K562 (cell line): Measurements from ENCODE around the gene SNX33. TPM values are rescaled to one million over a fixed set of nuclear protein-coding genes. Genes with fewer than 3 reads are reported as not detected.

Experiments used
- ATAC-seq: fragments of 200-7000 bp; cut with Tn5 transposase; 3 replicates; pipeline ENCODE4 v1.9.1; 2020; ENCODE audit warnings: moderate library complexity
- BruUV-seq: library from RNA; stranded (reverse); fragments of 400-500 nt; replicated peaks from 2 replicates; lab custom pipeline; 2021; lab: Mats Ljungman, UMichigan
- CTCF ChIA-PET: fragments of 300-600 bp; formaldehyde crosslinking; extraction: SDS; loops from one replicate; lab custom pipeline; 2021; ENCODE audit warnings: low intra/inter-chr PET ratio; lab: Yijun Ruan, JAX
- POLR2A ChIA-PET: fragments of 300-600, 350-650 bp; sonication (Branson Sonifier 250); formaldehyde crosslinking; extraction: SDS; loops from one replicate; lab custom pipeline; 2021; ENCODE audit warnings: antibody characterized with exemption, inconsistent platforms; lab: Yijun Ruan, JAX
- DNase-seq, 4 experiments: peaks; one replicate each; pipeline versions ENCODE4 v3.0.0 to v3.0.0-alpha.2; 2011 to 2018; ENCODE audit warnings: low spot score in 3 of 4, mixed read lengths in 3 of 4; ENCODE audit errors: extremely low read depth in 1 of 4
- FAIRE-seq: peaks from 2 replicates; lab custom pipeline; 2011; peaks lifted over from hg19 to GRCh38; lab: Jason Lieb, UNC
- H2AFZ ChIP-seq: 2 replicates; pipeline ENCODE4 v1.6.0; 2011; ENCODE audit warnings: low read depth, low read length, control low read depth, inconsistent platforms
- H3K27ac ChIP-seq: fragments of 200-600 bp; 3 replicates; pipeline ENCODE4 v1.8.0; 2011; ENCODE audit warnings: low read depth, mild to moderate bottlenecking, control low read depth, inconsistent platforms, low read length, moderate library complexity, mixed read lengths; ENCODE audit errors: extremely low read depth
- H3K27me3 ChIP-seq, 2 experiments: fragments of 300-600 bp in 1 of 2; 2 replicates in 1 of 2; 3 replicates in 1 of 2; pipeline versions ENCODE4 v1.6.0 to v1.8.0; 2011; ENCODE audit warnings: inconsistent platforms in 2 of 2, low read length in 2 of 2, mild to moderate bottlenecking in 1 of 2, mixed read lengths in 1 of 2, moderate library complexity in 1 of 2; ENCODE audit not compliant: control insufficient read depth in 2 of 2, insufficient read depth in 2 of 2
- H3K36me3 ChIP-seq: fragments of 300-600 bp; 3 replicates; pipeline ENCODE4 v1.8.0; 2011; ENCODE audit warnings: mild to moderate bottlenecking, low read length, inconsistent platforms; ENCODE audit not compliant: control insufficient read depth, insufficient read depth
- H3K4me1 ChIP-seq, 2 experiments: fragments of 200-600 bp in 1 of 2; replicated peaks in 1 of 2; 2 replicates in 1 of 2; 3 replicates in 1 of 2; pipeline versions ENCODE4 v1.5.1 to v1.8.0; 2011; ENCODE audit warnings: inconsistent platforms in 2 of 2, low read length in 2 of 2, mild to moderate bottlenecking in 1 of 2, mixed read lengths in 1 of 2, moderate library complexity in 1 of 2; ENCODE audit not compliant: control insufficient read depth in 2 of 2, insufficient read depth in 2 of 2
- H3K4me2 ChIP-seq: 2 replicates; pipeline ENCODE4 v1.6.1; 2011; ENCODE audit warnings: low read length, control low read depth, inconsistent platforms, mixed read lengths; ENCODE audit not compliant: insufficient read depth
- H3K4me3 ChIP-seq: fragments of 200-600 bp; sonication (generic), shearing (Covaris generic); 2 replicates; pipeline ENCODE4 v1.5.1; 2016; ENCODE audit warnings: control low read depth, inconsistent platforms
- H3K79me2 ChIP-seq: fragments of 200-600 bp; 3 replicates; pipeline ENCODE4 v1.8.0; 2011; ENCODE audit warnings: low read length, inconsistent platforms; ENCODE audit not compliant: control insufficient read depth, insufficient read depth
- H3K9ac ChIP-seq, 2 experiments: 2 replicates each; pipeline versions ENCODE4 v1.6.0 to v1.6.1; 2011; ENCODE audit warnings: low read depth in 2 of 2, low read length in 2 of 2, control low read depth in 1 of 2, inconsistent platforms in 1 of 2, mild to moderate bottlenecking in 1 of 2, mixed read lengths in 1 of 2; ENCODE audit not compliant: insufficient read depth in 1 of 2
- H3K9me1 ChIP-seq: one replicate; pipeline ENCODE4 v1.6.0; 2011; ENCODE audit warnings: inconsistent platforms, mild to moderate bottlenecking, low read length, moderate library complexity; ENCODE audit not compliant: control insufficient read depth, insufficient read depth
- H3K9me3 ChIP-seq: replicated peaks from 2 replicates; pipeline ENCODE4 v1.5.1; 2011; ENCODE audit warnings: low read depth, low read length, inconsistent platforms; ENCODE audit not compliant: control insufficient read depth, insufficient read depth
- H4K20me1 ChIP-seq: replicated peaks from 2 replicates; pipeline ENCODE4 v1.6.1; 2011; ENCODE audit warnings: low read length, inconsistent platforms, mixed read lengths; ENCODE audit not compliant: control insufficient read depth, insufficient read depth
- BRCA1 ChIP-seq, 2 experiments: fragments of 450-650 bp in 1 of 2; sonication (generic) in 1 of 2; formaldehyde crosslinking in 1 of 2; IDR thresholded peaks; 2 replicates each; pipeline versions ENCODE4 v1.5.0 to v1.6.1; 2017 to 2020; ENCODE audit warnings: mild to moderate bottlenecking in 1 of 2, missing genetic modification reagents in 1 of 2
- NUFIP1 ChIP-seq: fragments of 450-650 bp; IDR thresholded peaks from 2 replicates; pipeline ENCODE4 v1.6.1; 2018; ENCODE audit not compliant: partially characterized antibody
- RBFOX2 ChIP-seq: fragments of 200-400 bp; formaldehyde crosslinking; IDR thresholded peaks from 2 replicates; pipeline ENCODE4 v1.6.1; 2017; ENCODE audit warnings: low read depth, mild to moderate bottlenecking, low read length, moderate library complexity
- ZNF644 ChIP-seq: fragments of 200-800 bp; sonication (Bioruptor generic); IDR thresholded peaks from 2 replicates; pipeline ENCODE4 v1.6.1; 2016; ENCODE audit warnings: low read depth, missing genetic modification characterization, missing compliant biosample characterization
- WGBS: fragments of 100-300 bp; shearing (Covaris generic); methylation state at CpG from one replicate; pipeline ENCODE4 v1.1.6; 2016; ENCODE audit warnings: low coverage, mixed read lengths; ENCODE audit not compliant: insufficient coverage; ENCODE audit errors: missing lambda C conversion rate; 5-methylcytosine and 5-hydroxymethylcytosine counted together
- in situ Hi-C: fragments of 300-500 bp; cut with MboI; formaldehyde crosslinking; loops from 4 replicates; pipeline ENCODE4 v1.15.0; 2018; ENCODE audit warnings: inconsistent platforms, mixed read lengths
- intact Hi-C: fragments of 100-400 bp; cut with micrococcal nuclease; formaldehyde crosslinking; loops from 2 replicates; pipeline ENCODE4 v1.14.2; 2022
- polyA plus RNA-seq, 8 experiments: library from polyadenylated mRNA; depleted of rRNA in 4 of 8; stranded (reverse) in 5 of 8; unstranded in 3 of 8; fragments of >200 nt; fragmentation: Nextera tagmentation in 2 of 8; fragmentation: Illumina TruSeq in 1 of 8; extraction: Ambion mirVana in 2 of 8; extraction: Trizol in 1 of 8; gene quantifications; 2 replicates each; pipeline versions ENCODE4 v1.2.1 to v1.2.3, GENCODE V29; 2011 to 2014; ENCODE audit warnings: inconsistent platforms in 1 of 8, missing spikeins in 1 of 8
- total RNA-seq, 7 experiments: library from RNA; depleted of rRNA in 6 of 7; stranded (reverse); fragments of >200 nt in 6 of 7; fragmentation: Illumina TruSeq in 2 of 7; extraction: Trizol in 2 of 7; gene quantifications; 2 replicates each; pipeline versions ENCODE4 v1.2.1 to v1.2.3, GENCODE V29; 2011 to 2021; ENCODE audit warnings: low replicate concordance in 1 of 7

Gene SNX33
- total and polyA plus RNA-seq, 9 of the 15 experiments (the other 6 are each of a cell fraction or from before 2014, with no cell fraction given) = 1.4 to 14.1 (median 8.2) TPM

DNA sequence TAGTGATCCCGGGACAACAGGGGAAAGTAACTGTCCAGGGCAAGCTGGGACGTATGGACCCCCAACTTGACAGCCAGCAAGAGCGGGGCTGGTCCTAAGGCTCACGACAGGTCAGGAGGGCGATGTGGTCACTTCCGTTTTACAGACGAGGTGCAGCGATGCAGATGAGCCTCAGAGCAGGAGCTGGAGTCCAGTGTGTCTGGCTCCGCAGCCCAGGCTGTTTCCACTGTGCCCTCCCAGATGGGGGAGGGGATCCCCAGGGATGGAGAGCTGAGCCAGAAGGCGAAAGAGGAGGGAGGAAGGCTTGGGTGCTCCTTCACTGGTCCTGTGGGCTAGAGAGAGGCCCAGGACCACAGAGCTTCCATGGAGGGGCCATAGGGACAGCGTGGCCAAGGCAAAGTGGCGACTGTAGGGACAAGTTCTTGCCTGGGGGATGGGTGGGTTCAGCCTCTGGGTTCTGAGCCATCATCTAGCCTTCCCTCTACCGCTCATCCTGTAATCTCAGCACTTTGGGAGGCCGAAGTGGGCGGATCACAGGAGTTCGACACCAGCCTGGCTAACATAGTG is 5.7 kb downstream of the SNX33 start:
- H3K4me1 ChIP-seq = peaks cover 41 to 55% of the 10 kb centered on the region in 2 experiments
- peaks cover 59% of the 10 kb centered on the region for H3K79me2 ChIP-seq
- H3K9me3 ChIP-seq = no peaks in the 10 kb centered on the region
- FAIRE-seq (no peak), DNase-seq (no peak), ATAC-seq (no peak)
- ChIA-PET CTCF (no interaction called here), POLR2A (interaction anchor here (0.7 to 1.2 kb wide), 5 partner anchors 8 to 583 kb away, joined by 3 to 4 read pairs (median 4); partner anchors contain the start of gene IMP3)
- in situ Hi-C loops (no loop called here), intact Hi-C loops (no loop called here)
- no peak overlapping the region for H3K27ac ChIP-seq
- BruUV-seq = no TSS peak
- peaks cover 39% of the 10 kb centered on the region for H3K36me3 ChIP-seq
- no peaks in the 10 kb centered on the region for H3K9me1 ChIP-seq
- no peak overlapping the region for H2AFZ ChIP-seq
- WGBS = 80% methylated on average over 14 of the region's 16 CpGs
- TF ChIP-seq ZNF644 (tag) (no peak), BRCA1 (IDR thresholded peaks at IDR 0.05) (no peak), BRCA1 (CRISPR knock-in tag; IDR thresholded peaks at IDR 0.05) (no peak), NUFIP1 (no peak), RBFOX2 (peak; percentile 32; the same call in 1 of the 2 replicates)
- H3K4me2 ChIP-seq = no peak overlapping the region
- H3K27me3 ChIP-seq = no peaks in the 10 kb centered on the region
- 0 out of 2 replicates have a peak, but pooled peaks cover 4% of the 10 kb centered on the region for H4K20me1 ChIP-seq
- H3K9ac ChIP-seq = peak overlapping the region in 1 of 2 experiments; percentile 86; a peak in 2 of 4 replicates
- no peak overlapping the region for H3K4me3 ChIP-seq
